GM18526 (cell line): ENCODE measurements around the gene SAPCD1.

Experiments used
- POLR2A ChIP-seq: IDR thresholded peaks from 3 replicates; pipeline ENCODE4 v1.6.1; 2011; ENCODE audit not compliant: insufficient read length; ENCODE audit errors: extremely low read depth

The SAPCD1 gene

DNA sequence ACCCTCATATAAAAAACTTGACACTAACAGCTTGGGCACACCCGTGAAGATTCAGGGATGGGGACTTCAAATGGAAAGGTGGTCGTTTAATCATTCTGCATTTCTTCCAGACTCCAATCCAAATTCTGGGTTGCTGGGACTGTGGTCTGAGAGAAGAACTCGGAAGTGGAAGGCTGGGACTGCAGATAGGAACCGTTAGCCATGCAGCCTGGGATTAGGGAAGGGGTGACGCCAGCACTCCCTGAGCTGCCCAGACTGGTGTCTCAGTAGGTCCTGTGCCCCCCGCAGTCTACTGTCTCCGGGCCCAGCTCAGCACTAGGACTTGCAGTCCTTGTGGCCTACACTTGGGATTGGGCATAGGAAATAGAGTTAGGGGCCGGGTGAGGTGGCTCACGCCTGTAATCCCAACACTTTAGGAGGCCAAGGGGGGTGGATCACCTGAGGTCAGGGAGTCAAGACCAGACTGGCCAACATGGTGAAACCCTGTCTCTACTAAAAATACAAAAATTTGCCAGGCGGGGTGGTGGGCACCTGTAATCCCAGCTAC is 25.6 kb upstream of the SAPCD1 start:
- no peak for TF ChIP-seq POLR2A

DNA sequence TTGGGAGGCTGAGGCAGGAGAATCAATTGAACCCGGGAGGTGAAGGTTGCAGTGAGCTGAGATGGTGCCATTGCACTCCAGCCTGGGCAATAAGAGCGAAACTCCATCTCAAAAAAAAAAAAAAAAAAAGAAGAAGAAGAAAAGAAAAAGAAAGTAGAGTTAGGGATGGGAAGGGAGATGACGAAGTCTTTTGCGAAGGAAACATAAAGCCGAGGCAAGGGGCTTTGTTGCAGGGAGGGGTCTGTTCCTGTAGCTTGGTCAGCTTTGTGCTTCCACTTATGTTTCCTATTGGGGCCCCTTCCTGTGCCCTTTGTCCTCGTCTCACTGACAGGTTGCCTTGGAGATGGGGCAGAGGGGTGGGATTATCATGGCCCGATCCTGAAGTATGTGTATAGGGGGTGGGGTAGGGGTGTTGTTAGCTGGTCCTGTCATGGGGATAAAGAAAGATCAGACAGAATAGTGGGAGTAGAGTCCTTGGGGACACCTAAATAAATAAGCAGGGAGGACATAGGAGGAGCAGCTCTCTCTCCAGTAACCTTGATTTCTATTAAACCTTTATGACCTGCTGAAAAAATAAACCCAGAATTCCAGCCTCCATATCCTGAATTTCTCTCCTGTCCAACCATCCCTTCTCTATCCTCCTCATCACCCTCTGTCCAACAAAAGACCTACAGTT is 25.0 kb upstream of the SAPCD1 start:
- TF ChIP-seq POLR2A: no peak

- TF ChIP-seq POLR2A: peak; percentile 47
Measured at GRCh38 chr6:31737991-31738979, 24.2 kb upstream of the SAPCD1 start.

GRCh38 chr6:31739639-31740396 is 22.6 kb upstream of the SAPCD1 start, which contains the start of gene MSH5:
Gene MSH5, plus strand, starts transcription at chr6:31740005. Its CDS starts 462 bp downstream, at chr6:31740467.
- peak; percentile 54 for TF ChIP-seq POLR2A

- no peak for TF ChIP-seq POLR2A
Measured at GRCh38 chr6:31740397-31741223, 21.8 kb upstream of the SAPCD1 start.

DNA sequence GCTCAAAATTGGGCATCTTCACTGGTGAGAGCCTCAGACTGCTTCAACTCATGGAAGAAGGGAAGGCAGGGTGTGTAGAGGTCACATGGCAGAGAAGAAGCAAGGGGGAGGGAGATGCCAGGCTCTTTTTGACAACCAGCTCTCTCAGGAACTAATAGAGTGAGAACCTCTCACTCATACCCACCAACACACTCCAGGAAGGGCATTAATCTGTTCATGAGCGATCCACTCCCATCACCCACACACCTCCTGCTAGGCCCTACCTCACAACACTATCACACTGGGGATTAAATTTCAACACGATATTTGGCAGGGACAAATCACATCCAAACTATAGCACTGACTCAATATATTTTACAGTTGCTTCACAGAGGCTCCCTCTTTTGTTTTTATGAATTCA is 20.6 kb upstream of the SAPCD1 start:
- no peak for TF ChIP-seq POLR2A

DNA sequence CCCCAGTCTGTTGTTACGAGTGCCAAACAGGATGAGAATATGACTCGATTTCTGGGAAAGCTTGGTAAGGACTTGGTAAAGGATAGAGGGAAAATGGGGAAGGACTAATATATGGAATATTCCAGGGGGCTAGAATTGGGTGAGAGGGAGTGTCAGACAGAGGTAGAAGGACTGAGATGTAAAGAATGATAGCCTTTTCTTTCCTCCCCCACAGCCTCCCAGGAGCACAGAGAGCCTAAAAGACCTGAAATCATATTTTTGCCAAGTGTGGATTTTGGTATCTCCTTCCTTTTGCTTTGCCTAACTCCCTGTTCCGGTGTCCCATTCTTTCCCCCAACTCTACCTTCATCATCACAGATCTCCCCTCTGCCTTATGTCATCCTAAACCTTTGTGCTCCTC is 19.6 kb upstream of the SAPCD1 start:
- TF ChIP-seq POLR2A: no peak

DNA sequence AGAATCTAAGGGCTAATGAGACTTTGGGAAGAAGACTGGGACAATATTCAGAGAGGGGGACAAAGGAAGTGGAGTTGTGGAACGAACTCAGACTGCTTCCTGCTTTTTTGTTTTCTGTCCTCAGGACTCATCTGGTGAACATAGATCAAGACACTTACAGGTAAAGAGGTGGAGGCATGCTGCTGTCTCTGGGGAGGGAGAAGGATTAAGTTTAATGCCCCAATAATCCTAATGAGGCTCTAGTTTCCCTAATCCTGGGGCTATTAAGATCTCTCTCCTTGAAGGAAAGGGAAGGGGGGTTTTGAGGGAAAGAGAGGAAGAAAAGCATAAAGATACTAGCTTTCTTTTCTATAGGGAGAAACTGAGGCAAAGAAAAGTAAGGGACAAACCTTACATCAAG is 18.0 kb upstream of the SAPCD1 start:
- TF ChIP-seq POLR2A: no peak

- no peak for TF ChIP-seq POLR2A
Measured at GRCh38 chr6:31749301-31750036, 13.0 kb upstream of the SAPCD1 start.

DNA sequence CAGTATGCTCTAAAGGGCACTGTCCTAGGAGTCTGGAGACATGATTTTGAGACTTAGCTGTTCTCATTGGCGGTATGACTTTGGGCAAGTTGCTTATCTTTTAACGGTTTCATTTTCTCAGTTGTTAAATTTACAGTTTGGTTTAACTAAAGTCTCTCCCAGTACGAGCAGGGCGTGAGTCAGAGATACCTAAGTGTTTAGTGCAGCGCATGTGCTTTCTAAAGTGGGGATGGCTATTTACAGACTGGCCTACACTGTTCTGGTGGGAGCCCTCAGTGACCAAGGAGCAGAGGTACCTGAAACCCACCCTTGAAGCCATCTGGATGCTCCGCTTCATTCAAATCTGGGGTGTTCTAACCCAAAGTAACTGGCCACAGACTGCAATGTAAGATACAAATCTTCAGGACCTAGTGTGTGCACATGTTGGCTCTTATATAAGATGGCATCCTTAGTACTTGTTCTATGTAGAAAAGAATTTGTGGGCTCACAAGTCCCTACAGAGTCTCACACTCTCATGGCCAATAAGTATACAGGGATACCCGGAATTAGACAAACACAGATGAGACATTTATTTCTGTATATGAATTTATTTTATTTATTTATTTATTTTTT is 11.9 kb upstream of the SAPCD1 start:
- no peak for TF ChIP-seq POLR2A

GRCh38 chr6:31752739-31753319 is 9.6 kb upstream of the SAPCD1 start:
- no peak for TF ChIP-seq POLR2A

DNA sequence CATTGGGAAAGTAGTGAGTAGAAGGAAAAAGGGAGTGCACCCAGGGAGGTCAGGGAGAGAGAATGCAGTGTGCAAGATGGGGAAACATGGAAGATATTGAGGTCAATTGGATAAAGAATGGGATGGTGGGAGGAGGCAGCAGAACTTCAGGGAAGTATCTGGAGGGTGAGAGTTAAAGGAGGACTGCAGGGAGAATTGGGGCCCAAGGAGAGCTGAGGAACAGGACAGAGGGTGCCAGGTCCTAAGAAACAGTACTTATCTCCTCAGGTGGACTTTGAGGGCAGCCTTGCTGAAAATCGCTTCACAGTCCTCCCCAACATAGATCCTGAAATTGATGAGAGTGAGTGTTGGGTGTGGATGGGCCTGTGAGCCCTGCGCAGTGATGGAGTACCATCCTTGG is 4.2 kb upstream of the SAPCD1 start:
- no peak for TF ChIP-seq POLR2A

- no peak for TF ChIP-seq POLR2A
Measured at GRCh38 chr6:31760790-31761189, 1.7 kb upstream of the SAPCD1 start.
